H1 (cell line): Measurements from ENCODE around the gene CCDC138. TPM values are rescaled to one million over a fixed set of nuclear protein-coding genes. Genes with fewer than 3 reads are reported as not detected.
A peak's percentile ranks its signal among the peaks of the same experiment; 100 is the strongest.

Experiments used
- CTCF ChIA-PET: fragments of 300-600 bp; sonication (Branson Sonifier 250); formaldehyde crosslinking; loops from one replicate; lab custom pipeline; 2021; ENCODE audit not compliant: partially characterized antibody; lab: Charles Lee
- POLR2A ChIA-PET: fragments of 300-600 bp; sonication (Branson Sonifier 250); formaldehyde crosslinking; loops from one replicate; lab custom pipeline; 2021; ENCODE audit warnings: inconsistent platforms; ENCODE audit not compliant: partially characterized antibody; lab: Charles Lee
- DNase-seq, 2 experiments: peaks; one replicate each; pipeline versions ENCODE4 v3.0.0 to v3.0.0-alpha.2; 2010 to 2022; ENCODE audit warnings: low spot score in 2 of 2, low read depth in 1 of 2, mixed read lengths in 1 of 2
- FAIRE-seq: peaks from 2 replicates; lab custom pipeline; 2011; peaks lifted over from hg19 to GRCh38; lab: Jason Lieb, UNC
- H2AFZ ChIP-seq: 2 replicates; pipeline ENCODE4 v1.8.1; 2012; ENCODE audit warnings: low read length, inconsistent platforms
- H2AK5ac ChIP-seq: 2 replicates; pipeline ENCODE4 v1.6.1; 2013; ENCODE audit warnings: low read depth, low read length
- H2BK120ac ChIP-seq: replicated peaks from 2 replicates; pipeline ENCODE3; 2013; ENCODE audit warnings: low read depth, low read length, inconsistent platforms
- H2BK12ac ChIP-seq: 2 replicates; pipeline ENCODE4 v1.6.1; 2013; ENCODE audit warnings: low read depth, low read length
- H2BK15ac ChIP-seq: 2 replicates; pipeline ENCODE4 v1.6.1; 2013; ENCODE audit warnings: low read length
- H2BK20ac ChIP-seq: 2 replicates; pipeline ENCODE4 v1.6.1; 2013; ENCODE audit warnings: low read length
- H2BK5ac ChIP-seq: 2 replicates; pipeline ENCODE4 v1.6.1; 2013; ENCODE audit warnings: low read depth, low read length
- H3K14ac ChIP-seq: 2 replicates; pipeline ENCODE4 v1.6.1; 2013; ENCODE audit warnings: inconsistent platforms; ENCODE audit not compliant: insufficient read length
- H3K18ac ChIP-seq: 2 replicates; pipeline ENCODE4 v1.6.1; 2013; ENCODE audit warnings: low read length; ENCODE audit errors: extremely low read depth
- H3K23ac ChIP-seq: 2 replicates; pipeline ENCODE4 v1.6.1; 2013; ENCODE audit warnings: inconsistent platforms; ENCODE audit not compliant: insufficient read length
- H3K23me2 ChIP-seq: 2 replicates; pipeline ENCODE4 v1.6.1; 2013; ENCODE audit warnings: low read depth, low read length
- H3K27ac ChIP-seq: 2 replicates; pipeline ENCODE4 v1.6.1; 2011; ENCODE audit warnings: low read depth, low read length, inconsistent platforms
- H3K27me3 ChIP-seq, 4 experiments: replicated peaks in 1 of 4; 1 replicate in 1 of 4; 2 replicates in 3 of 4; pipeline versions ENCODE4 v1.6.1 to v1.8.1; 2011 to 2013; ENCODE audit warnings: low read length in 3 of 4, mild to moderate bottlenecking in 3 of 4, inconsistent platforms in 2 of 4, mixed read lengths in 2 of 4, moderate library complexity in 1 of 4; ENCODE audit not compliant: control insufficient read depth in 3 of 4, insufficient read depth in 3 of 4; ENCODE audit errors: extremely low read depth in 1 of 4
- H3K36me3 ChIP-seq, 4 experiments: 2 replicates each; pipeline versions ENCODE4 v1.6.1 to v1.8.1; 2011 to 2013; ENCODE audit warnings: mild to moderate bottlenecking in 4 of 4, low read length in 3 of 4, moderate library complexity in 2 of 4, control low read depth in 1 of 4, inconsistent platforms in 1 of 4; ENCODE audit not compliant: insufficient read depth in 4 of 4, control insufficient read depth in 2 of 4
- H3K4ac ChIP-seq: replicated peaks from 2 replicates; pipeline ENCODE3; 2013; ENCODE audit warnings: low read length, low read depth, mixed read lengths, inconsistent platforms; ENCODE audit not compliant: insufficient read length
- H3K4me1 ChIP-seq, 4 experiments: replicated peaks in 1 of 4; 1 replicate in 1 of 4; 2 replicates in 3 of 4; pipeline versions ENCODE4 v1.6.1 to v1.8.1; 2011 to 2013; ENCODE audit warnings: low read length in 3 of 4, inconsistent platforms in 2 of 4, mixed read lengths in 1 of 4; ENCODE audit not compliant: insufficient read depth in 4 of 4, control insufficient read depth in 3 of 4
- H3K4me2 ChIP-seq, 2 experiments: 2 replicates each; pipeline versions ENCODE4 v1.6.1 to v1.8.1; 2011 to 2013; ENCODE audit warnings: low read depth in 2 of 2, low read length in 2 of 2, control low read depth in 1 of 2, inconsistent platforms in 1 of 2, mild to moderate bottlenecking in 1 of 2; ENCODE audit not compliant: insufficient read depth in 1 of 2
- H3K4me3 ChIP-seq, 4 experiments: fragments of 200-600, 300-600 bp in 1 of 4; sonication (generic), shearing (Covaris generic), sonication (Bioruptor Twin) in 1 of 4; 2 replicates each; pipeline versions ENCODE4 v1.5.1 to v1.8.1; 2011 to 2016; ENCODE audit warnings: low read length in 4 of 4, low read depth in 3 of 4, control low read depth in 2 of 4, inconsistent platforms in 2 of 4, mild to moderate bottlenecking in 2 of 4, mixed read lengths in 1 of 4, moderate library complexity in 1 of 4; ENCODE audit not compliant: insufficient read depth in 2 of 4; ENCODE audit errors: extremely low read depth in 1 of 4
- H3K56ac ChIP-seq: replicated peaks from 2 replicates; pipeline ENCODE3; 2013; ENCODE audit warnings: low read depth, mild to moderate bottlenecking, mixed read lengths, low read length, inconsistent platforms; ENCODE audit not compliant: insufficient read length
- H3K79me1 ChIP-seq: 2 replicates; pipeline ENCODE4 v1.6.1; 2013; ENCODE audit warnings: low read depth, low read length, control low read depth
- H3K79me2 ChIP-seq, 2 experiments: 2 replicates each; pipeline versions ENCODE4 v1.6.1 to v1.8.1; 2012 to 2013; ENCODE audit warnings: low read length in 2 of 2, mild to moderate bottlenecking in 2 of 2, inconsistent platforms in 1 of 2; ENCODE audit not compliant: insufficient read depth in 2 of 2, control insufficient read depth in 1 of 2
- H3K9ac ChIP-seq, 4 experiments: replicated peaks in 1 of 4; 1 replicate in 1 of 4; 2 replicates in 3 of 4; pipeline versions ENCODE4 v1.6.1 to v1.8.1; 2011 to 2013; ENCODE audit warnings: low read depth in 3 of 4, low read length in 3 of 4, control low read depth in 2 of 4, mild to moderate bottlenecking in 2 of 4, moderate library complexity in 2 of 4, inconsistent platforms in 1 of 4; ENCODE audit errors: extremely low read depth in 1 of 4
- H3K9me3 ChIP-seq, 2 experiments: 2 replicates each; pipeline versions ENCODE4 v1.6.1 to v1.8.1; 2012 to 2013; ENCODE audit warnings: mild to moderate bottlenecking in 2 of 2, moderate library complexity in 2 of 2, control low read depth in 1 of 2, inconsistent platforms in 1 of 2, low read depth in 1 of 2, low read length in 1 of 2, mixed read lengths in 1 of 2; ENCODE audit not compliant: insufficient read depth in 2 of 2
- H4K20me1 ChIP-seq, 2 experiments: replicated peaks in 1 of 2; 2 replicates each; pipeline versions ENCODE3 to v1.8.1; 2011 to 2013; ENCODE audit warnings: inconsistent platforms in 2 of 2, low read length in 2 of 2, mild to moderate bottlenecking in 1 of 2; ENCODE audit not compliant: insufficient read depth in 2 of 2, control insufficient read depth in 1 of 2
- H4K5ac ChIP-seq: 2 replicates; pipeline ENCODE4 v1.6.1; 2013; ENCODE audit warnings: low read length, low read depth, mixed read lengths, inconsistent platforms; ENCODE audit not compliant: insufficient read length
- H4K8ac ChIP-seq: 2 replicates; pipeline ENCODE4 v1.8.0; 2013; ENCODE audit warnings: mild to moderate bottlenecking, moderate library complexity, low read length, inconsistent platforms; ENCODE audit not compliant: insufficient read depth; ENCODE audit errors: extremely low read depth
- H4K91ac ChIP-seq: replicated peaks from 2 replicates; pipeline ENCODE3; 2013; ENCODE audit warnings: low read length, mixed read lengths, inconsistent platforms; ENCODE audit not compliant: insufficient read length
- BACH1 ChIP-seq: IDR thresholded peaks from 2 replicates; pipeline ENCODE4 v1.6.1; 2012; ENCODE audit warnings: low read length, improper control_type of control experiment
- RXRA ChIP-seq: IDR thresholded peaks from 2 replicates; pipeline ENCODE4 v1.6.1; 2011; ENCODE audit warnings: low read depth, mild to moderate bottlenecking, low read length, moderate library complexity; ENCODE audit not compliant: insufficient read depth
- WGBS, 2 experiments: shearing (Covaris generic) in 1 of 2; methylation state at CpG; one replicate each; pipeline versions ENCODE4 v1.1.6 to v1.1.7; 2013 to 2015; ENCODE audit warnings: low lambda C conversion rate in 2 of 2, mixed read lengths in 2 of 2, inconsistent platforms in 1 of 2, low coverage in 1 of 2, missing lambda C conversion rate in 1 of 2; ENCODE audit not compliant: insufficient replicate concordance in 2 of 2, insufficient coverage in 1 of 2, insufficient read length in 1 of 2; ENCODE audit errors: extremely low coverage in 1 of 2, missing lambda C conversion rate in 1 of 2; 5-methylcytosine and 5-hydroxymethylcytosine counted together
- polyA plus RNA-seq, 7 experiments: library from polyadenylated mRNA; depleted of rRNA in 3 of 7; stranded (reverse) in 5 of 7; unstranded in 2 of 7; fragments of >200 nt in 5 of 7; fragments of 200-250 nt in 2 of 7; gene quantifications; 1 replicate in 5 of 7; 2 replicates in 1 of 7; 4 replicates in 1 of 7; pipeline versions ENCODE4 v1.2.1 to v1.2.3, GENCODE V29; 2011 to 2013; ENCODE audit warnings: missing spikeins in 2 of 7, mixed read lengths in 2 of 7
- total RNA-seq: library from RNA; stranded (reverse); fragmentation: NEBNext Ultra II Directional; extraction: Animal tissue kit (Norgen Biotek cat#: 25700); gene quantifications from 2 replicates; pipeline ENCODE4 v1.2.1, GENCODE V29; 2021

CCDC138 gene
- total and polyA plus RNA-seq, 2 of the 8 experiments (the other 6 are each of a cell fraction or from before 2014, with no cell fraction given): 8.3 to 29.8 TPM

- Histone ChIP-seq H4K91ac (no peak overlapping the region), H3K23ac (no peak overlapping the region), H3K4me2 (no peak overlapping the region), H3K4me3 (no peak overlapping the region), H3K27ac (no peak overlapping the region), H2BK120ac (no peak overlapping the region), H3K14ac (no peak overlapping the region), H3K56ac (no peak overlapping the region), H2BK5ac (no peak overlapping the region; the same call in 1 of the 2 replicates), H4K8ac (no peak overlapping the region), H4K5ac (no peak overlapping the region), H3K18ac (no peak overlapping the region), H2BK15ac (no peak overlapping the region), H3K4ac (peak overlapping the region; percentile 72), H4K20me1 (no peaks in the 10 kb centered on the region), H3K79me2 (no peaks in the 10 kb centered on the region), H3K4me1 (no peaks in the 10 kb centered on the region), H3K36me3 (no peaks in the 10 kb centered on the region), H2AK5ac (no peak overlapping the region), H3K79me1 (no peaks in the 10 kb centered on the region), H2BK20ac (no peak overlapping the region), H2AFZ (no peak overlapping the region), H3K23me2 (no peaks in the 10 kb centered on the region), H2BK12ac (0 out of 2 replicates have a peak overlapping the region, but pooled peaks have one; percentile 17), H3K27me3 (no peaks in the 10 kb centered on the region), H3K9ac (no peak overlapping the region), H3K9me3 (no peaks in the 10 kb centered on the region)
- DNase-seq (no peak), FAIRE-seq (no peak)
- POLR2A ChIA-PET: no interaction called here
- CTCF ChIA-PET: interaction anchor here (0.8 kb wide), 1 partner anchor 42 kb away, joined by 3 read pairs; no protein-coding TSS in a partner anchor
- WGBS, 2 experiments: 95% methylated on average over 19 of the region's 19 CpGs; no CpG with 5 or more reads in 1 of the 2 experiments
- TF ChIP-seq BACH1: no peak
- TF ChIP-seq RXRA: no peak
Observed at GRCh38 chr2:108919571-108920373, 133.2 kb downstream of the CCDC138 start.
